H1 (cell line): ENCODE data around the gene RRP7A. TPM values are rescaled to one million over a fixed set of nuclear protein-coding genes. Genes with fewer than 3 reads are reported as not detected.

Source experiments
- EGR1 ChIP-seq: IDR thresholded peaks from 2 replicates; pipeline ENCODE4 v1.6.1; 2011; ENCODE audit warnings: low read depth, low read length, borderline replicate concordance
- EP300 ChIP-seq, 2 experiments: IDR thresholded peaks; 1 replicate in 1 of 2; 2 replicates in 1 of 2; pipeline ENCODE4 v1.6.1; 2011 to 2012; ENCODE audit warnings: low read depth in 2 of 2, low read length in 2 of 2, mild to moderate bottlenecking in 2 of 2, borderline replicate concordance in 1 of 2, inconsistent platforms in 1 of 2, moderate library complexity in 1 of 2
- GTF2F1 ChIP-seq: IDR thresholded peaks from 2 replicates; pipeline ENCODE4 v1.6.1; 2012; ENCODE audit warnings: low read depth, low read length, improper control_type of control experiment, borderline replicate concordance
- JUND ChIP-seq: IDR thresholded peaks from 2 replicates; pipeline ENCODE4 v1.6.1; 2011; ENCODE audit warnings: mild to moderate bottlenecking, improper control_type of control experiment, low read length
- SAP30 ChIP-seq: fragments of 300-600 bp; sonication (generic); IDR thresholded peaks from 2 replicates; pipeline ENCODE4 v1.7.1; 2012; ENCODE audit warnings: low read length, moderate library complexity, mild to moderate bottlenecking, inconsistent platforms; ENCODE audit not compliant: insufficient read depth, insufficient replicate concordance
- TBP ChIP-seq: IDR thresholded peaks from 2 replicates; pipeline ENCODE4 v1.6.1; 2011; ENCODE audit warnings: low read depth, low read length, improper control_type of control experiment
- ZNF274 ChIP-seq: IDR thresholded peaks from 2 replicates; pipeline ENCODE4 v1.7.0; 2012; ENCODE audit warnings: low read length, borderline replicate concordance; ENCODE audit errors: extremely low read depth
- polyA plus RNA-seq, 7 experiments: library from polyadenylated mRNA; depleted of rRNA in 3 of 7; stranded (reverse) in 5 of 7; unstranded in 2 of 7; fragments of >200 nt in 5 of 7; fragments of 200-250 nt in 2 of 7; gene quantifications; 1 replicate in 5 of 7; 2 replicates in 1 of 7; 4 replicates in 1 of 7; pipeline versions ENCODE4 v1.2.1 to v1.2.3, GENCODE V29; 2011 to 2013; ENCODE audit warnings: missing spikeins in 2 of 7, mixed read lengths in 2 of 7
- total RNA-seq: library from RNA; stranded (reverse); fragmentation: NEBNext Ultra II Directional; extraction: Animal tissue kit (Norgen Biotek cat#: 25700); gene quantifications from 2 replicates; pipeline ENCODE4 v1.2.1, GENCODE V29; 2021
- TF ChIP-seq, protein P1 (sequence below): fragments of 300-600 bp; sonication (generic); IDR thresholded peaks from 2 replicates; pipeline ENCODE4 v1.7.1; 2012; ENCODE audit warnings: low read length, moderate library complexity, mild to moderate bottlenecking, inconsistent platforms; ENCODE audit not compliant: insufficient replicate concordance

The RRP7A gene
- total and polyA plus RNA-seq, 2 of the 8 experiments (the other 6 are each of a cell fraction or from before 2014, with no cell fraction given) = 18.4 to 49.0 TPM

DNA sequence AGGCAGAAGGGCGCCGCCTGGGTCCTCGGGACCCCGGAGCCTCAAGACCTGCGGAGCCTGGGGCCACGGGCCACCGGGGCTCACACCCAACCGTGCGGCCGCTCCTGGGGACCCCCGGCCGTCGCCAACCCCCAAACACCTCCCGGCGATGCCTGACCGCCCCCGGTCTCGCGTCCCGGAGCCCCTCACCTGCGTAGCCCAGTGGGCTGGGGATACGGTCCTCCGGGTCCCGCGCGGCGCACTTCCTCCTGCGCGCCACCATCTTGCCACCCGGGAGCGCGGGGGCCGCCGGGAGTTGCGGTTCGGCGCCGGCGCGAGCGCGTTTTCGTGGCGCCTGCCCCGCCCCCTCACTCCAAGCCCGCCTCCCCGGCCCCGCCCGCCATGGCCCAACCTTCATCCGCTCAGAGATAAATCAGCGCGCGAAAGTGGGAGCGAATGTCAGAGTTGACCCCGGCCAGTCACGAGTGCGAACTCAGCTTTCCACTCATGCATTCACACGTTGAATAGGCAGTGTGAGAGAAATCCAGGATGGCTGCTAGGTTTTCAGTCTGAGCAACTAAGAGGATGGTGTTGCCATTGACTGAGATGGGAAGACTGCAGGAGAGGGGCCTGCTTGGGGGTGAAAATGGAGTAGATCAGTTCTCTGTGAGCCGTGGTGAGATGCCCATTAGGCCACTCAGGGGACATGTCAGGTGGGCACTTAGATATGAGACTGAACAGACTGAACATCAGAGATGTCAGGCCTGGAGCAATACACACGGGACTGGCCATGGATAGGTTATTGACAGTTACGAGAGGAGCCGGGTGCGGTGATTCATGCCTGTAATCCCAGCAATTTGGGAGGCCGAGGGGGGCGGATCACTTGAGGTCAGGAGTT, at the start of gene RRP7A (continued):
- TF ChIP-seq EP300 (IDR thresholded peaks at IDR 0.05; ENCODE audit: borderline replicate concordance in 1 of 2, low read depth in 2 of 2, low read length in 2 of 2) (no peak), ZNF274 (no peak), GTF2F1 (no peak), SAP30 (no peak), JUND (no peak), EGR1 (no peak), TBP (peak; percentile 42; the same call in 1 of the 2 replicates)
- TF ChIP-seq, protein P1, sequence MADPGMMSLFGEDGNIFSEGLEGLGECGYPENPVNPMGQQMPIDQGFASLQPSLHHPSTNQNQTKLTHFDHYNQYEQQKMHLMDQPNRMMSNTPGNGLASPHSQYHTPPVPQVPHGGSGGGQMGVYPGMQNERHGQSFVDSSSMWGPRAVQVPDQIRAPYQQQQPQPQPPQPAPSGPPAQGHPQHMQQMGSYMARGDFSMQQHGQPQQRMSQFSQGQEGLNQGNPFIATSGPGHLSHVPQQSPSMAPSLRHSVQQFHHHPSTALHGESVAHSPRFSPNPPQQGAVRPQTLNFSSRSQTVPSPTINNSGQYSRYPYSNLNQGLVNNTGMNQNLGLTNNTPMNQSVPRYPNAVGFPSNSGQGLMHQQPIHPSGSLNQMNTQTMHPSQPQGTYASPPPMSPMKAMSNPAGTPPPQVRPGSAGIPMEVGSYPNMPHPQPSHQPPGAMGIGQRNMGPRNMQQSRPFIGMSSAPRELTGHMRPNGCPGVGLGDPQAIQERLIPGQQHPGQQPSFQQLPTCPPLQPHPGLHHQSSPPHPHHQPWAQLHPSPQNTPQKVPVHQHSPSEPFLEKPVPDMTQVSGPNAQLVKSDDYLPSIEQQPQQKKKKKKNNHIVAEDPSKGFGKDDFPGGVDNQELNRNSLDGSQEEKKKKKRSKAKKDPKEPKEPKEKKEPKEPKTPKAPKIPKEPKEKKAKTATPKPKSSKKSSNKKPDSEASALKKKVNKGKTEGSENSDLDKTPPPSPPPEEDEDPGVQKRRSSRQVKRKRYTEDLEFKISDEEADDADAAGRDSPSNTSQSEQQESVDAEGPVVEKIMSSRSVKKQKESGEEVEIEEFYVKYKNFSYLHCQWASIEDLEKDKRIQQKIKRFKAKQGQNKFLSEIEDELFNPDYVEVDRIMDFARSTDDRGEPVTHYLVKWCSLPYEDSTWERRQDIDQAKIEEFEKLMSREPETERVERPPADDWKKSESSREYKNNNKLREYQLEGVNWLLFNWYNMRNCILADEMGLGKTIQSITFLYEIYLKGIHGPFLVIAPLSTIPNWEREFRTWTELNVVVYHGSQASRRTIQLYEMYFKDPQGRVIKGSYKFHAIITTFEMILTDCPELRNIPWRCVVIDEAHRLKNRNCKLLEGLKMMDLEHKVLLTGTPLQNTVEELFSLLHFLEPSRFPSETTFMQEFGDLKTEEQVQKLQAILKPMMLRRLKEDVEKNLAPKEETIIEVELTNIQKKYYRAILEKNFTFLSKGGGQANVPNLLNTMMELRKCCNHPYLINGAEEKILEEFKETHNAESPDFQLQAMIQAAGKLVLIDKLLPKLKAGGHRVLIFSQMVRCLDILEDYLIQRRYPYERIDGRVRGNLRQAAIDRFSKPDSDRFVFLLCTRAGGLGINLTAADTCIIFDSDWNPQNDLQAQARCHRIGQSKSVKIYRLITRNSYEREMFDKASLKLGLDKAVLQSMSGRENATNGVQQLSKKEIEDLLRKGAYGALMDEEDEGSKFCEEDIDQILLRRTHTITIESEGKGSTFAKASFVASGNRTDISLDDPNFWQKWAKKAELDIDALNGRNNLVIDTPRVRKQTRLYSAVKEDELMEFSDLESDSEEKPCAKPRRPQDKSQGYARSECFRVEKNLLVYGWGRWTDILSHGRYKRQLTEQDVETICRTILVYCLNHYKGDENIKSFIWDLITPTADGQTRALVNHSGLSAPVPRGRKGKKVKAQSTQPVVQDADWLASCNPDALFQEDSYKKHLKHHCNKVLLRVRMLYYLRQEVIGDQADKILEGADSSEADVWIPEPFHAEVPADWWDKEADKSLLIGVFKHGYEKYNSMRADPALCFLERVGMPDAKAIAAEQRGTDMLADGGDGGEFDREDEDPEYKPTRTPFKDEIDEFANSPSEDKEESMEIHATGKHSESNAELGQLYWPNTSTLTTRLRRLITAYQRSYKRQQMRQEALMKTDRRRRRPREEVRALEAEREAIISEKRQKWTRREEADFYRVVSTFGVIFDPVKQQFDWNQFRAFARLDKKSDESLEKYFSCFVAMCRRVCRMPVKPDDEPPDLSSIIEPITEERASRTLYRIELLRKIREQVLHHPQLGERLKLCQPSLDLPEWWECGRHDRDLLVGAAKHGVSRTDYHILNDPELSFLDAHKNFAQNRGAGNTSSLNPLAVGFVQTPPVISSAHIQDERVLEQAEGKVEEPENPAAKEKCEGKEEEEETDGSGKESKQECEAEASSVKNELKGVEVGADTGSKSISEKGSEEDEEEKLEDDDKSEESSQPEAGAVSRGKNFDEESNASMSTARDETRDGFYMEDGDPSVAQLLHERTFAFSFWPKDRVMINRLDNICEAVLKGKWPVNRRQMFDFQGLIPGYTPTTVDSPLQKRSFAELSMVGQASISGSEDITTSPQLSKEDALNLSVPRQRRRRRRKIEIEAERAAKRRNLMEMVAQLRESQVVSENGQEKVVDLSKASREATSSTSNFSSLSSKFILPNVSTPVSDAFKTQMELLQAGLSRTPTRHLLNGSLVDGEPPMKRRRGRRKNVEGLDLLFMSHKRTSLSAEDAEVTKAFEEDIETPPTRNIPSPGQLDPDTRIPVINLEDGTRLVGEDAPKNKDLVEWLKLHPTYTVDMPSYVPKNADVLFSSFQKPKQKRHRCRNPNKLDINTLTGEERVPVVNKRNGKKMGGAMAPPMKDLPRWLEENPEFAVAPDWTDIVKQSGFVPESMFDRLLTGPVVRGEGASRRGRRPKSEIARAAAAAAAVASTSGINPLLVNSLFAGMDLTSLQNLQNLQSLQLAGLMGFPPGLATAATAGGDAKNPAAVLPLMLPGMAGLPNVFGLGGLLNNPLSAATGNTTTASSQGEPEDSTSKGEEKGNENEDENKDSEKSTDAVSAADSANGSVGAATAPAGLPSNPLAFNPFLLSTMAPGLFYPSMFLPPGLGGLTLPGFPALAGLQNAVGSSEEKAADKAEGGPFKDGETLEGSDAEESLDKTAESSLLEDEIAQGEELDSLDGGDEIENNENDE = no peak
